Stomach (tissue), 4 donors: Measurements from ENCODE around the gene ZCCHC7.

Experiments
- POLR2A ChIP-seq, 4 donors: fragments of 450-650 bp; IDR thresholded peaks; one replicate each; pipeline ENCODE4 v1.6.1; 2016; ENCODE audit warnings: antibody characterized with exemption in 4 of 4, control low read depth in 2 of 4, mild to moderate bottlenecking in 1 of 4, moderate library complexity in 1 of 4
- TF ChIP-seq, protein P1 (sequence below), 7 experiments: fragments of 450-650 bp in 4 of 7; fragments of 200-600 bp in 3 of 7; sonication (generic) in 3 of 7; IDR thresholded peaks; one replicate each; pipeline ENCODE4 v1.5.1; 2016 to 2019; ENCODE audit warnings: antibody characterized with exemption in 7 of 7, control low read depth in 2 of 7, mild to moderate bottlenecking in 1 of 7

DNA sequence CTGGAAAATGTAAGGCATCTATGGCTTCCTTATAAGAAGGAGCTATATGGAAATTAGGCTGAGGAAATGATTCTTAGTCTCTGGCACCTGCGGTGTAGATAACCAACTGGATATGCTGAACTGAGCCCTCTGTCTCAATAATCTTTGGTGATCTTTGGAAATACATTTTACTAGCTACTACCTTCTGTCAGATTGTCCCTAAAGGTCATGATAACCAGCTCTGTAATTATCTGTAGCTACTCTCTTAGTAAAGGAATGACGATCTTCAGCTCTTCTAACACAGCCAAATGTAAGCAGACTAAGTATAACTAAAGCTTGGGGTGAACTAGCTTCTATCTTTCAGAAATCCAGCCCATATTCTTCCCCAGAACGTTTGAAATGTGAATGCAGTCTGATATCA is 177.2 kb downstream of the ZCCHC7 start:
- TF ChIP-seq, protein P1, sequence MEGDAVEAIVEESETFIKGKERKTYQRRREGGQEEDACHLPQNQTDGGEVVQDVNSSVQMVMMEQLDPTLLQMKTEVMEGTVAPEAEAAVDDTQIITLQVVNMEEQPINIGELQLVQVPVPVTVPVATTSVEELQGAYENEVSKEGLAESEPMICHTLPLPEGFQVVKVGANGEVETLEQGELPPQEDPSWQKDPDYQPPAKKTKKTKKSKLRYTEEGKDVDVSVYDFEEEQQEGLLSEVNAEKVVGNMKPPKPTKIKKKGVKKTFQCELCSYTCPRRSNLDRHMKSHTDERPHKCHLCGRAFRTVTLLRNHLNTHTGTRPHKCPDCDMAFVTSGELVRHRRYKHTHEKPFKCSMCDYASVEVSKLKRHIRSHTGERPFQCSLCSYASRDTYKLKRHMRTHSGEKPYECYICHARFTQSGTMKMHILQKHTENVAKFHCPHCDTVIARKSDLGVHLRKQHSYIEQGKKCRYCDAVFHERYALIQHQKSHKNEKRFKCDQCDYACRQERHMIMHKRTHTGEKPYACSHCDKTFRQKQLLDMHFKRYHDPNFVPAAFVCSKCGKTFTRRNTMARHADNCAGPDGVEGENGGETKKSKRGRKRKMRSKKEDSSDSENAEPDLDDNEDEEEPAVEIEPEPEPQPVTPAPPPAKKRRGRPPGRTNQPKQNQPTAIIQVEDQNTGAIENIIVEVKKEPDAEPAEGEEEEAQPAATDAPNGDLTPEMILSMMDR (IDR thresholded peaks at IDR 0.05): no peak
- no peak for TF ChIP-seq POLR2A (IDR thresholded peaks at IDR 0.05)
